HepG2 (cell line): ENCODE measurements around the gene BEND3. TPM values are rescaled to one million over a fixed set of nuclear protein-coding genes. Genes with fewer than 3 reads are reported as not detected.

ENCODE experiments used
- CHD2 ChIP-seq: IDR thresholded peaks from 2 replicates; pipeline ENCODE4 v1.6.1; 2011; ENCODE audit warnings: low read depth, low read length, improper control_type of control experiment
- ELF4 ChIP-seq: sonication (generic); formaldehyde crosslinking; IDR thresholded peaks from 2 replicates; pipeline ENCODE4 v1.5.0; 2020; ENCODE audit warnings: missing genetic modification reagents, mild to moderate bottlenecking, moderate library complexity, borderline replicate concordance
- GABPB1 ChIP-seq: IDR thresholded peaks from 2 replicates; pipeline ENCODE4 v1.6.1; 2016; ENCODE audit warnings: mild to moderate bottlenecking, missing genetic modification reagents, moderate library complexity, missing compliant biosample characterization
- GLI4 ChIP-seq: sonication (generic); formaldehyde crosslinking; IDR thresholded peaks from 2 replicates; pipeline ENCODE4 v1.5.1; 2020; ENCODE audit warnings: missing genetic modification reagents, mild to moderate bottlenecking, moderate library complexity, borderline replicate concordance
- HCFC1 ChIP-seq: fragments of 150-350 bp; IDR thresholded peaks from 2 replicates; pipeline ENCODE4 v1.6.1; 2014; ENCODE audit warnings: low read depth, low read length
- IRX3 ChIP-seq: sonication (generic); formaldehyde crosslinking; IDR thresholded peaks from 2 replicates; pipeline ENCODE4 v1.8.1; 2023; ENCODE audit warnings: mild to moderate bottlenecking, low read depth, missing genetic modification reagents, borderline replicate concordance
- KDM5B ChIP-seq: sonication (generic); formaldehyde crosslinking; IDR thresholded peaks from 2 replicates; pipeline ENCODE4 v1.4.0; 2020; ENCODE audit warnings: missing genetic modification reagents, mild to moderate bottlenecking, borderline replicate concordance
- MYC ChIP-seq: sonication (generic); formaldehyde crosslinking; IDR thresholded peaks from 2 replicates; pipeline ENCODE4 v1.9.0; 2021; ENCODE audit warnings: missing genetic modification reagents, borderline replicate concordance
- NONO ChIP-seq, 2 experiments: fragments of 450-650 bp in 1 of 2; sonication (generic) in 1 of 2; formaldehyde crosslinking in 1 of 2; IDR thresholded peaks in 1 of 2; conservative IDR thresholded peaks in 1 of 2; 2 replicates each; pipeline versions ENCODE4 v1.6.1 to v1.8.0; 2017 to 2022; ENCODE audit warnings: mild to moderate bottlenecking in 1 of 2, missing genetic modification reagents in 1 of 2, moderate library complexity in 1 of 2
- PATZ1 ChIP-seq: sonication (generic); formaldehyde crosslinking; IDR thresholded peaks from 2 replicates; pipeline ENCODE4 v1.4.0; 2020; ENCODE audit warnings: missing genetic modification reagents
- TFDP2 ChIP-seq: sonication (generic); formaldehyde crosslinking; IDR thresholded peaks from 2 replicates; pipeline ENCODE4 v1.4.0; 2020; ENCODE audit warnings: missing genetic modification reagents
- ZNF383 ChIP-seq: sonication (generic); formaldehyde crosslinking; IDR thresholded peaks from 2 replicates; pipeline ENCODE4 v1.4.0; 2020; ENCODE audit warnings: missing genetic modification reagents, mild to moderate bottlenecking, borderline replicate concordance
- ZNF580 ChIP-seq: IDR thresholded peaks from 2 replicates; pipeline ENCODE4 v1.6.1; 2016; ENCODE audit warnings: low read depth, borderline replicate concordance
- ZNF883 ChIP-seq: sonication (generic); formaldehyde crosslinking; IDR thresholded peaks from 2 replicates; pipeline ENCODE4 v1.5.1; 2020; ENCODE audit warnings: mild to moderate bottlenecking, missing genetic modification reagents; ENCODE audit errors: not compliant biosample characterization
- polyA plus RNA-seq, 8 experiments: library from polyadenylated mRNA; depleted of rRNA in 3 of 8; stranded (reverse) in 7 of 8; unstranded in 1 of 8; fragments of >200 nt; fragmentation: Illumina TruSeq in 4 of 8; extraction: Trizol in 4 of 8; gene quantifications; 2 replicates each; pipeline versions ENCODE4 v1.2.1 to v1.2.3, GENCODE V29; 2011 to 2016; ENCODE audit warnings: low read depth in 4 of 8, missing spikeins in 1 of 8, mixed read lengths in 1 of 8; ENCODE audit not compliant: insufficient read depth in 1 of 8
- total RNA-seq, 5 experiments: library from RNA; depleted of rRNA; stranded (reverse); fragments of >200 nt; fragmentation: Illumina TruSeq; extraction: Trizol; gene quantifications; 2 replicates each; pipeline ENCODE4 v1.2.3, GENCODE V29; 2016; ENCODE audit warnings: low read depth in 1 of 5
- TF ChIP-seq, protein P1 (sequence below): sonication (generic); formaldehyde crosslinking; IDR thresholded peaks from 2 replicates; pipeline ENCODE4 v1.5.1; 2020; ENCODE audit warnings: missing genetic modification reagents, mild to moderate bottlenecking, borderline replicate concordance
- TF ChIP-seq, protein P2 (sequence below): sonication (generic); formaldehyde crosslinking; IDR thresholded peaks from 2 replicates; pipeline ENCODE4 v1.4.0; 2020; ENCODE audit warnings: mild to moderate bottlenecking, missing genetic modification reagents
- TF ChIP-seq, protein P3 (sequence below): sonication (generic); formaldehyde crosslinking; IDR thresholded peaks from 2 replicates; pipeline ENCODE4 v1.5.0; 2020; ENCODE audit warnings: missing genetic modification reagents, mild to moderate bottlenecking, borderline replicate concordance
- TF ChIP-seq, protein P4 (sequence below): sonication (generic); formaldehyde crosslinking; IDR thresholded peaks from 2 replicates; pipeline ENCODE4 v1.4.0; 2020; ENCODE audit warnings: missing genetic modification reagents, borderline replicate concordance

Gene BEND3
- total and polyA plus RNA-seq, 2 of the 13 experiments (the other 11 are each of a cell fraction or from before 2014, with no cell fraction given) = 1.4 to 5.8 TPM

DNA sequence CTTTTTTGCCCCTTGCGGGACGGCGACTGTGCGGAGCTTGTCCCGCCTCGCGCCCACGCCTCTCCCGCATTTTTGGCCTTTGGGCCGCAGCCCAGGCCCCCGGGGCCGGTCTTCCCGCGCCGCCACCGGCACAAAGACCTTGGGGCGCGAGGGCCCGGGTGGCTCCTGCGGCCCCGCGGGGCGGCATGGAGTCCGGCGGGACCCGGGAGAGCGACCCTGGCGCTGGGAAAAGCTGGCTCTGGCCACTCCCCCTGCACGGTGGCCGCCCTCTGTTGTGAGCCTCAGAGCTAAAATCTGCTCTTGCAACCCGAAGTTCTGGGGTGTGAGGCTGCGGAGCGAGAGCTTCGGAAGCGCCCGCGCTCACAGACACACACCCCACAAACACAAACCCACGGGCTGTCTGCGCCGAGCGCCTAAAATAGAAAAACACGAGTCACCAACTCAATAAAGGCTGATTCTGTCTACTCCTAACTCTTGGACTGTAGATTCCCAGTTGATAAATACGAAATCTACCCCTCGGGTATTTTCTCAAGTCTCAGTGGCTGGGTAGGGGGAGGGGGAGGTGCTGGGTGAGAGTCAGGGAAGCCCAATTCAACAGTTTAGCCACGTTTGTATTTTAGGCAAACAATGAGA, 496 bp upstream of the BEND3 start (continued):
- TF ChIP-seq PATZ1 (0 out of 2 replicates have a peak, but pooled peaks have one; percentile 43), ZNF580 (CRISPR knock-in tag) (0 out of 2 replicates have a peak, but pooled peaks have one; percentile 27), HCFC1 (no peak), GLI4 (CRISPR knock-in tag) (peak; percentile 32; the same call in 1 of the 2 replicates), TFDP2 (CRISPR knock-in tag) (peak; percentile 62), NONO (IDR thresholded peaks at IDR 0.05) (no peak), NONO (CRISPR knock-in tag; conservative IDR thresholded peaks at IDR 0.05) (peak; percentile 56; the same call in 1 of the 2 replicates), ZNF883 (CRISPR knock-in tag) (peak; percentile 32), ZNF383 (CRISPR knock-in tag) (no peak), ELF4 (peak; percentile 44; the same call in 1 of the 2 replicates), CHD2 (no peak), GABPB1 (peak; percentile 67), IRX3 (peak; percentile 45; the same call in 1 of the 2 replicates), KDM5B (CRISPR knock-in tag) (peak; percentile 65; the same call in 1 of the 2 replicates), MYC (CRISPR knock-in tag) (peak; percentile 75)
- TF ChIP-seq, protein P1, sequence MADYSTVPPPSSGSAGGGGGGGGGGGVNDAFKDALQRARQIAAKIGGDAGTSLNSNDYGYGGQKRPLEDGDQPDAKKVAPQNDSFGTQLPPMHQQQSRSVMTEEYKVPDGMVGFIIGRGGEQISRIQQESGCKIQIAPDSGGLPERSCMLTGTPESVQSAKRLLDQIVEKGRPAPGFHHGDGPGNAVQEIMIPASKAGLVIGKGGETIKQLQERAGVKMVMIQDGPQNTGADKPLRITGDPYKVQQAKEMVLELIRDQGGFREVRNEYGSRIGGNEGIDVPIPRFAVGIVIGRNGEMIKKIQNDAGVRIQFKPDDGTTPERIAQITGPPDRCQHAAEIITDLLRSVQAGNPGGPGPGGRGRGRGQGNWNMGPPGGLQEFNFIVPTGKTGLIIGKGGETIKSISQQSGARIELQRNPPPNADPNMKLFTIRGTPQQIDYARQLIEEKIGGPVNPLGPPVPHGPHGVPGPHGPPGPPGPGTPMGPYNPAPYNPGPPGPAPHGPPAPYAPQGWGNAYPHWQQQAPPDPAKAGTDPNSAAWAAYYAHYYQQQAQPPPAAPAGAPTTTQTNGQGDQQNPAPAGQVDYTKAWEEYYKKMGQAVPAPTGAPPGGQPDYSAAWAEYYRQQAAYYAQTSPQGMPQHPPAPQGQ (CRISPR knock-in tag) = no peak
- TF ChIP-seq, protein P2, sequence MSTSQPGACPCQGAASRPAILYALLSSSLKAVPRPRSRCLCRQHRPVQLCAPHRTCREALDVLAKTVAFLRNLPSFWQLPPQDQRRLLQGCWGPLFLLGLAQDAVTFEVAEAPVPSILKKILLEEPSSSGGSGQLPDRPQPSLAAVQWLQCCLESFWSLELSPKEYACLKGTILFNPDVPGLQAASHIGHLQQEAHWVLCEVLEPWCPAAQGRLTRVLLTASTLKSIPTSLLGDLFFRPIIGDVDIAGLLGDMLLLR (CRISPR knock-in tag) = 0 out of 2 replicates have a peak, but pooled peaks have one; percentile 65
- TF ChIP-seq, protein P3, sequence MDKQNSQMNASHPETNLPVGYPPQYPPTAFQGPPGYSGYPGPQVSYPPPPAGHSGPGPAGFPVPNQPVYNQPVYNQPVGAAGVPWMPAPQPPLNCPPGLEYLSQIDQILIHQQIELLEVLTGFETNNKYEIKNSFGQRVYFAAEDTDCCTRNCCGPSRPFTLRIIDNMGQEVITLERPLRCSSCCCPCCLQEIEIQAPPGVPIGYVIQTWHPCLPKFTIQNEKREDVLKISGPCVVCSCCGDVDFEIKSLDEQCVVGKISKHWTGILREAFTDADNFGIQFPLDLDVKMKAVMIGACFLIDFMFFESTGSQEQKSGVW (CRISPR knock-in tag) = no peak
- TF ChIP-seq, protein P4, sequence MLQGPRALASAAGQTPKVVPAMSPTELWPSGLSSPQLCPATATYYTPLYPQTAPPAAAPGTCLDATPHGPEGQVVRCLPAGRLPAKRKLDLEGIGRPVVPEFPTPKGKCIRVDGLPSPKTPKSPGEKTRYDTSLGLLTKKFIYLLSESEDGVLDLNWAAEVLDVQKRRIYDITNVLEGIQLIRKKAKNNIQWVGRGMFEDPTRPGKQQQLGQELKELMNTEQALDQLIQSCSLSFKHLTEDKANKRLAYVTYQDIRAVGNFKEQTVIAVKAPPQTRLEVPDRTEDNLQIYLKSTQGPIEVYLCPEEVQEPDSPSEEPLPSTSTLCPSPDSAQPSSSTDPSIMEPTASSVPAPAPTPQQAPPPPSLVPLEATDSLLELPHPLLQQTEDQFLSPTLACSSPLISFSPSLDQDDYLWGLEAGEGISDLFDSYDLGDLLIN (CRISPR knock-in tag) = 0 out of 2 replicates have a peak, but pooled peaks have one; percentile 19
